Tibial nerve (tissue), 4 donors: Measurements from ENCODE around the gene SCT. TPM values are rescaled to one million over a fixed set of nuclear protein-coding genes. Genes with fewer than 3 reads are reported as not detected.

ENCODE experiments used
- DNase-seq, 2 donors: peaks; one replicate each; pipeline ENCODE4 v3.0.0-alpha.2; 2019; ENCODE audit warnings: low spot score in 2 of 2
- H3K27ac ChIP-seq, 4 donors: fragments of 200-600 bp; sonication (generic) in 3 of 4; one replicate each; pipeline ENCODE4 v1.5.1; 2017 to 2019; ENCODE audit warnings: mild to moderate bottlenecking in 1 of 4
- H3K27me3 ChIP-seq, 2 donors: fragments of 200-600 bp; sonication (generic) in 1 of 2; one replicate each; pipeline versions ENCODE4 v1.5.1 to v1.6.0; 2017 to 2019
- H3K36me3 ChIP-seq, 3 donors: fragments of 200-600 bp; sonication (generic); one replicate each; pipeline ENCODE4 v1.5.1; 2018 to 2019
- H3K4me1 ChIP-seq, 4 donors: fragments of 200-600 bp; sonication (generic) in 3 of 4; one replicate each; pipeline ENCODE4 v1.5.1; 2017 to 2019
- H3K4me3 ChIP-seq, 4 donors: fragments of 200-600 bp; sonication (generic) in 3 of 4; one replicate each; pipeline ENCODE4 v1.5.1; 2017 to 2019; ENCODE audit warnings: mild to moderate bottlenecking in 1 of 4, moderate library complexity in 1 of 4
- H3K9me3 ChIP-seq, 4 donors: fragments of 200-600 bp; sonication (generic) in 3 of 4; one replicate each; pipeline ENCODE4 v1.5.1; 2017 to 2019
- CTCF ChIP-seq, 5 experiments: fragments of 200-600 bp in 3 of 5; fragments of 450-650 bp in 2 of 5; sonication (generic) in 3 of 5; IDR thresholded peaks; one replicate each; pipeline ENCODE4 v1.5.1; 2016 to 2019; ENCODE audit warnings: antibody characterized with exemption in 5 of 5, mild to moderate bottlenecking in 3 of 5, moderate library complexity in 2 of 5
- EP300 ChIP-seq, 2 donors: sonication (generic); formaldehyde crosslinking; IDR thresholded peaks; one replicate each; pipeline ENCODE4 v1.6.1; 2017; ENCODE audit warnings: antibody characterized with exemption in 2 of 2, mild to moderate bottlenecking in 1 of 2
- POLR2A ChIP-seq, 2 donors: fragments of 450-650 bp; IDR thresholded peaks; one replicate each; pipeline ENCODE4 v1.6.1; 2017; ENCODE audit warnings: antibody characterized with exemption in 2 of 2, mild to moderate bottlenecking in 2 of 2, moderate library complexity in 2 of 2
- WGBS, 2 donors: methylation state at CpG; one replicate each; pipeline ENCODE4 v1.1.5; 2018; 5-methylcytosine and 5-hydroxymethylcytosine counted together
- total RNA-seq, 4 donors: library from RNA; depleted of rRNA; stranded (reverse); fragments of >200 nt; gene quantifications; one replicate each; pipeline ENCODE4 v1.1.0, GENCODE V29; 2016

SCT gene
- total RNA-seq, 4 donors from 2014 or later: not detected

- WGBS, 2 donors: 75 to 88% methylated on average over 21 to 28 of the region's 28 CpGs
- Histone ChIP-seq H3K36me3 (peaks cover 4 to 98% (median 56%) of the 10 kb centered on the region in 3 donors), H3K4me1 (peaks cover 0 to 11% (median 2%) of the 10 kb centered on the region in 4 donors), H3K27me3 (no peaks in the 10 kb centered on the region), H3K27ac (no peak overlapping the region), H3K4me3 (no peak overlapping the region), H3K9me3 (no peaks in the 10 kb centered on the region)
- no peak for DNase-seq
- TF ChIP-seq POLR2A (IDR thresholded peaks at IDR 0.05) (no peak), EP300 (IDR thresholded peaks at IDR 0.05) (no peak), CTCF (IDR thresholded peaks at IDR 0.05) (no peak)
Measured at GRCh38 chr11:608791-609251, 18.2 kb downstream of the SCT start.

DNA sequence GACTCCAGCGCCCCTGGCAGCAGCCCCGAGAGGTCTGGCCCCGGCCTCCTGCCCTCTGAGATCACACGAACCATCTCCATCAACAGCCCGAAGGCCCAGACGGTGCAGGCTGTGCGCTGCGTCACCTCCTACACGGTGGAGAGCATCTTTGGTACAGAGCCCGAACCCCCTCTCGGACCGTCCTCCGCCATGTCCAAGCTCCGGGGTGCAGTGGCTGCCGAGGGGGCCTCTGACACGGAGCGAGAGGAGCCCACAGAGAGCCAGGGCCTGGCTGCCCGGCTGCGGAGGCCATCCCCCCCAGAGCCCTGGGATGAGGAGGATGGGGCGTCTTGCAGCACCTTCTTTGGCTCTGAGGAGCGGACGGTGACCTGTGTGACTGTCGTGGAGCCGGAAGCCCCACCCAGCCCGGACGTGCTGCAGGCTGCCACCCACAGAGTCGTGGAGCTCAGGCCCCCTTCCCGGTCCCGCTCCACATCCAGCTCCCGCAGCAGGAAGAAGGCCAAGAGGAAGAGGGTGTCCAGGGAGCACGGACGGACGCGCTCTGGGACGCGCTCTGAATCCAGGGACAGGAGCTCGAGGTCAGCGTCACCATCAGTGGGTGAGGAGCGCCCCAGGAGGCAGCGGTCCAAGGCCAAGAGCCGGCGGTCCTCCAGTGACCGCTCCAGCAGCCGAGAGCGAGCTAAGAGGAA lies 18.9 kb downstream of the SCT start:
- Histone ChIP-seq H3K4me3 (no peak overlapping the region), H3K27me3 (no peaks in the 10 kb centered on the region), H3K9me3 (no peaks in the 10 kb centered on the region), H3K36me3 (peaks cover 4 to 100% (median 56%) of the 10 kb centered on the region in 3 donors), H3K27ac (no peak overlapping the region), H3K4me1 (peaks cover 0 to 5% (median 0%) of the 10 kb centered on the region in 4 donors)
- WGBS, 2 donors: 83 to 85% methylated on average over 31 to 40 of the region's 45 CpGs
- no peak for TF ChIP-seq CTCF (IDR thresholded peaks at IDR 0.05)
- TF ChIP-seq POLR2A (IDR thresholded peaks at IDR 0.05): no peak
- TF ChIP-seq EP300 (IDR thresholded peaks at IDR 0.05): no peak
- DNase-seq: no peak

- H3K36me3 ChIP-seq: peaks cover 4 to 100% (median 56%) of the 10 kb centered on the region in 3 donors
- peak overlapping the region in 1 of 4 donors; percentile 63 for H3K27ac ChIP-seq
- no peaks in the 10 kb centered on the region for H3K9me3 ChIP-seq
- no peaks in the 10 kb centered on the region for H3K4me1 ChIP-seq
- 86 to 89% methylated on average over 1 to 27 of the region's 35 CpGs for WGBS, 2 donors
- no peak overlapping the region for H3K4me3 ChIP-seq
- no peak for DNase-seq
- TF ChIP-seq POLR2A (IDR thresholded peaks at IDR 0.05): no peak
- H3K27me3 ChIP-seq: no peaks in the 10 kb centered on the region
Measured at GRCh38 chr11:607020-607780, 19.8 kb downstream of the SCT start.

GRCh38 chr11:606245-606644 lies 20.7 kb downstream of the SCT start:
- Histone ChIP-seq H3K4me3 (no peak overlapping the region), H3K36me3 (peaks cover 4 to 100% (median 59%) of the 10 kb centered on the region in 3 donors), H3K27me3 (no peaks in the 10 kb centered on the region), H3K4me1 (no peaks in the 10 kb centered on the region), H3K9me3 (no peaks in the 10 kb centered on the region), H3K27ac (peak overlapping the region in 2 of 4 donors; percentile 3 to 63)
- no peak for TF ChIP-seq EP300 (IDR thresholded peaks at IDR 0.05)
- no peak for TF ChIP-seq CTCF (IDR thresholded peaks at IDR 0.05)
- no peak for TF ChIP-seq POLR2A (IDR thresholded peaks at IDR 0.05)
- 58 to 69% methylated on average over 16 to 18 of the region's 19 CpGs for WGBS, 2 donors
- no peak for DNase-seq

DNA sequence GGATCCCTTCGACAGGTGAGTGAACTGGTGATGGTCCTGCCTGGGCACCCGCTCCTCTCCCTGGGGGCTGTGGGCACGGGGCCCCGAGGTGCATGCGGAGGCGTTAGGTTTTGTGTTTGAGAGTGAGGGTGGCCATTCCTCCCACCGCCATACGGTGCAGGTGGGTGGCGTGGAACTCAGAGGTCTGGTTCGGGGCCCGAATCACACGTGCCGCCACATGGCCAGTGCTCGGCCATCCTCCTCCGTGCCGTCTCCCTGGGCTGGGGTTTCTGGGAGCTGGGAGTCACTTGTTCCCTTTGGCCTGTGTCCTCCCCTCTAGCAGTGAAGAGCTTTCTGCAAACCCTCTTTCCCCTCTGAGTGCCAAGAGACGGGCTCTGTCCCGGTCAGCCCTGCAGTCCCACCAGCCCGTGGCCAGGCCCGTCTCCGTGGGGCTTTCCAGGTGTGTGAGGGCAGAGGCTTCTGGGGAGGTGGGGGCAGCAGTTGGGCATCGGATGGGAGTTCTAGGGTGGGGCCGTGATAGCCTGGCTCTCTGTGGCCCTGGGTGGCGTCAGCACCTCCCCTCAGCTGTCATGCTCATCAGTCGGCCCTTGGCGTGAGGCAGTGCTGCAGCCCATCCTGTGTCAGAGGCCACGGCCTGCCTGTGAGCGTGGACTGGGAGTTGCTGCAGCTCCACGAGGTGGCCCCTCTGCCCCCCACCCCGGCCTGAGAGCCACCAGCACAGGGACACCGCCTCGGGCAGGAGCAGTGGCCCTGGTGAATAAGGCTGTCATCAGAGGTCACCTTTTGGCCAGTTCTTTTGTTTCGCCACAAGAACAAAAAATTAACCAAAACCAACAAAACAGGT lies 21.5 kb downstream of the SCT start:
- H3K27me3 ChIP-seq: no peaks in the 10 kb centered on the region
- H3K27ac ChIP-seq: peak overlapping the region in 2 of 4 donors; percentile 3 to 63
- TF ChIP-seq CTCF (IDR thresholded peaks at IDR 0.05) (no peak), POLR2A (IDR thresholded peaks at IDR 0.05) (no peak), EP300 (IDR thresholded peaks at IDR 0.05) (no peak)
- H3K9me3 ChIP-seq: no peaks in the 10 kb centered on the region
- 92 to 96% methylated on average over 27 to 33 of the region's 33 CpGs for WGBS, 2 donors
- no peaks in the 10 kb centered on the region for H3K4me1 ChIP-seq
- H3K4me3 ChIP-seq: no peak overlapping the region
- peaks cover 4 to 100% (median 53%) of the 10 kb centered on the region in 3 donors for H3K36me3 ChIP-seq
- no peak for DNase-seq
